H9 (cell line): ENCODE measurements around the gene AGA. TPM values are rescaled to one million over a fixed set of nuclear protein-coding genes. Genes with fewer than 3 reads are reported as not detected.

ENCODE experiments used
- DNase-seq: peaks from one replicate; pipeline ENCODE4 v3.0.0-alpha.2; 2017
- H2AFZ ChIP-seq: one replicate; pipeline ENCODE4 v1.6.1; 2013; ENCODE audit warnings: mild to moderate bottlenecking, low read length, control low read depth, moderate library complexity
- H2AK5ac ChIP-seq: 2 replicates; pipeline ENCODE4 v1.6.1; 2013; ENCODE audit warnings: low read length, control low read depth, mixed read lengths; ENCODE audit not compliant: insufficient read length
- H2BK120ac ChIP-seq: one replicate; pipeline ENCODE4 v1.6.1; 2013; ENCODE audit warnings: low read depth, mild to moderate bottlenecking, low read length, control low read depth, inconsistent platforms; ENCODE audit not compliant: poor library complexity, severe bottlenecking
- H2BK12ac ChIP-seq: 2 replicates; pipeline ENCODE4 v1.6.1; 2013; ENCODE audit warnings: low read length, control low read depth, mixed read lengths, low read depth; ENCODE audit not compliant: insufficient read length
- H2BK15ac ChIP-seq: 2 replicates; pipeline ENCODE4 v1.6.1; 2013; ENCODE audit warnings: low read depth, low read length, control low read depth
- H2BK20ac ChIP-seq: one replicate; pipeline ENCODE4 v1.6.1; 2013; ENCODE audit warnings: low read depth, mild to moderate bottlenecking, low read length, control low read depth, inconsistent platforms; ENCODE audit not compliant: poor library complexity, severe bottlenecking
- H2BK5ac ChIP-seq: 2 replicates; pipeline ENCODE4 v1.6.1; 2013; ENCODE audit warnings: low read length, control low read depth, mixed read lengths; ENCODE audit not compliant: insufficient read length
- H3K14ac ChIP-seq: 2 replicates; pipeline ENCODE4 v1.6.1; 2013; ENCODE audit warnings: low read length, control low read depth; ENCODE audit not compliant: insufficient read depth
- H3K18ac ChIP-seq: 2 replicates; pipeline ENCODE4 v1.6.1; 2013; ENCODE audit warnings: low read depth, mild to moderate bottlenecking, mixed read lengths, low read length, control low read depth; ENCODE audit not compliant: insufficient read length
- H3K23ac ChIP-seq: 2 replicates; pipeline ENCODE4 v1.6.1; 2013; ENCODE audit warnings: low read length, control low read depth, mixed read lengths, low read depth; ENCODE audit not compliant: insufficient read length
- H3K23me2 ChIP-seq: 2 replicates; pipeline ENCODE4 v1.6.1; 2013; ENCODE audit warnings: low read depth, mild to moderate bottlenecking, mixed read lengths, low read length, control low read depth; ENCODE audit not compliant: insufficient read length, poor library complexity, severe bottlenecking
- H3K27ac ChIP-seq: 2 replicates; pipeline ENCODE4 v1.5.1; 2013; ENCODE audit warnings: low read length, control low read depth, mixed read lengths, low read depth; ENCODE audit not compliant: insufficient read length
- H3K27me3 ChIP-seq: 2 replicates; pipeline ENCODE4 v1.6.1; 2013; ENCODE audit warnings: low read length, control low read depth, inconsistent platforms; ENCODE audit not compliant: insufficient read depth
- H3K4ac ChIP-seq: 2 replicates; pipeline ENCODE4 v1.6.1; 2013; ENCODE audit warnings: low read depth, mild to moderate bottlenecking, control low read depth, inconsistent platforms, low read length, moderate library complexity
- H3K4me1 ChIP-seq: 2 replicates; pipeline ENCODE4 v1.6.1; 2013; ENCODE audit warnings: low read length, control low read depth, inconsistent platforms; ENCODE audit not compliant: insufficient read depth
- H3K4me2 ChIP-seq: 2 replicates; pipeline ENCODE4 v1.6.1; 2013; ENCODE audit warnings: low read length, control low read depth, mixed read lengths; ENCODE audit not compliant: insufficient read length, insufficient read depth
- H3K56ac ChIP-seq: 2 replicates; pipeline ENCODE4 v1.6.1; 2013; ENCODE audit warnings: low read depth, mild to moderate bottlenecking, mixed read lengths, low read length, control low read depth; ENCODE audit not compliant: insufficient read length
- H3K79me1 ChIP-seq: 2 replicates; pipeline ENCODE4 v1.6.1; 2013; ENCODE audit warnings: low read depth, mild to moderate bottlenecking, moderate library complexity, low read length, control low read depth, inconsistent platforms; ENCODE audit not compliant: insufficient read depth, poor library complexity, severe bottlenecking
- H3K79me2 ChIP-seq: 2 replicates; pipeline ENCODE4 v1.6.1; 2013; ENCODE audit warnings: low read length, control low read depth, inconsistent platforms; ENCODE audit not compliant: insufficient read depth
- H3K9ac ChIP-seq: 2 replicates; pipeline ENCODE4 v1.6.1; 2013; ENCODE audit warnings: low read length, control low read depth, mixed read lengths; ENCODE audit not compliant: insufficient read length; ENCODE audit errors: extremely low read depth
- H3K9me3 ChIP-seq: one replicate; pipeline ENCODE4 v1.6.1; 2013; ENCODE audit warnings: low read depth, low read length, inconsistent platforms; ENCODE audit not compliant: control insufficient read depth
- H3T11ph ChIP-seq: one replicate; pipeline ENCODE4 v1.6.1; 2013; ENCODE audit warnings: mild to moderate bottlenecking, low read length, control low read depth, inconsistent platforms
- H4K20me1 ChIP-seq: one replicate; pipeline ENCODE4 v1.6.1; 2013; ENCODE audit not compliant: control insufficient read depth, insufficient read length, insufficient read depth
- H4K5ac ChIP-seq: 2 replicates; pipeline ENCODE4 v1.6.1; 2013; ENCODE audit warnings: low read depth, mild to moderate bottlenecking, mixed read lengths, low read length, control low read depth; ENCODE audit not compliant: insufficient read length
- H4K8ac ChIP-seq: replicated peaks from 2 replicates; pipeline ENCODE4 v1.6.1; 2013; ENCODE audit warnings: low read length, control low read depth, mixed read lengths, low read depth; ENCODE audit not compliant: insufficient read length
- H4K91ac ChIP-seq: 2 replicates; pipeline ENCODE4 v1.6.1; 2013; ENCODE audit warnings: low read depth, mild to moderate bottlenecking, moderate library complexity, mixed read lengths, low read length, control low read depth; ENCODE audit not compliant: insufficient read length
- H3K27ac Mint-ChIP-seq, 3 experiments: 2 replicates in 2 of 3; 3 replicates in 1 of 3; pipeline ENCODE4 v1.8.0; 2020 to 2021; ENCODE audit warnings: mixed read lengths in 3 of 3, mild to moderate bottlenecking in 1 of 3, moderate library complexity in 1 of 3
- H3K27me3 Mint-ChIP-seq: 2 replicates; pipeline ENCODE4 v1.8.0; 2021; ENCODE audit warnings: low read depth, mild to moderate bottlenecking, moderate library complexity, mixed read lengths
- H3K36me3 Mint-ChIP-seq, 3 experiments: 2 replicates in 2 of 3; 3 replicates in 1 of 3; pipeline ENCODE4 v1.8.0; 2020 to 2021; ENCODE audit warnings: low read depth in 3 of 3, mixed read lengths in 3 of 3; ENCODE audit not compliant: insufficient read depth in 1 of 3
- H3K4me1 Mint-ChIP-seq, 2 experiments: 2 replicates each; pipeline ENCODE4 v1.8.0; 2020; ENCODE audit warnings: mixed read lengths in 2 of 2
- H3K4me3 Mint-ChIP-seq, 2 experiments: 2 replicates in 1 of 2; 3 replicates in 1 of 2; pipeline ENCODE4 v1.8.0; 2020 to 2021; ENCODE audit warnings: mild to moderate bottlenecking in 2 of 2, mixed read lengths in 2 of 2, moderate library complexity in 1 of 2
- H3K9me3 Mint-ChIP-seq, 2 experiments: 2 replicates in 1 of 2; 3 replicates in 1 of 2; pipeline ENCODE4 v1.8.0; 2020; ENCODE audit warnings: mild to moderate bottlenecking in 2 of 2, mixed read lengths in 2 of 2, moderate library complexity in 1 of 2
- WGBS: extraction: QIAGEN DNeasy Blood & Tissue Kit; methylation state at CpG from one replicate; pipeline ENCODE4 v1.1.7; 2013; ENCODE audit warnings: missing lambda C conversion rate, low lambda C conversion rate, mixed read lengths; ENCODE audit not compliant: insufficient read length; ENCODE audit errors: extremely low coverage; 5-methylcytosine and 5-hydroxymethylcytosine counted together
- total RNA-seq: library from RNA; stranded (reverse); gene quantifications from 2 replicates; pipeline ENCODE4 v1.2.1, GENCODE V29; 2021
- TF ChIP-seq, protein P1 (sequence below): fragments of 200-600 bp; sonication (generic); conservative IDR thresholded peaks from 3 replicates; pipeline ENCODE4 v1.8.0; 2021; ENCODE audit warnings: antibody characterized with exemption, mild to moderate bottlenecking

Gene AGA
- total RNA-seq, 1 experiment from 2014 or later = 10.0 TPM

DNA sequence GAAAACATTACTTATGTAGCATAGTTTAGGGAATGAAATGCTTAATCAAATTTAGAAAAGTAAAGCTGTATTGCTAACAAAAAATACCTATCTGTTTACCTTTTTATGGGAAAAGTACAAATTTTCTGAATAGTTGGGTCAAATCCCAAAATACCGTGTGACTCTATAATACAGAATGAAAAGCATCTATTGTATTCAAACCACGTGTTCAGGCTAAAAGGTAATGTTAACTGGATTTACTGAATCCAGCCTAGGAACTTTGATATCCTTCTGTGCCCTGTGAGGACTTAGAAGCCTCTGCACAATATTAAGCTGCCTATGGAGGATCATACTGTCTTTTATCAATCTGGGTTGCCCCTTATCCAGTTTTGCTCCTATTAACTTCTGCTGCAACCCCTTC is 36.3 kb upstream of the AGA start:
- no peaks in the 10 kb centered on the region for H3K79me2 ChIP-seq
- H3K4me1 ChIP-seq = no peaks in the 10 kb centered on the region
- H3K23ac ChIP-seq = no peak overlapping the region
- H3K14ac ChIP-seq = no peak overlapping the region
- H3T11ph ChIP-seq = no peak overlapping the region
- no CpG with 5 or more reads among the region's 2 CpGs for WGBS
- H2BK15ac ChIP-seq = no peak overlapping the region
- no peak overlapping the region for H3K9ac ChIP-seq
- Mint-ChIP-seq H3K9me3 (no peaks in the 10 kb centered on the region), H3K4me1 (peaks cover 4 to 5% of the 10 kb centered on the region in 2 experiments), H3K27me3 (no peaks in the 10 kb centered on the region), H3K4me3 (no peak overlapping the region), H3K36me3 (no peaks in the 10 kb centered on the region), H3K27ac (no peak overlapping the region)
- DNase-seq = no peak
- no peaks in the 10 kb centered on the region for H4K20me1 ChIP-seq
- H3K9me3 ChIP-seq = no peaks in the 10 kb centered on the region
- no peak overlapping the region for H2AK5ac ChIP-seq
- no peak overlapping the region for H2BK12ac ChIP-seq
- H4K91ac ChIP-seq = no peak overlapping the region
- H2BK120ac ChIP-seq = no peak overlapping the region
- no peak overlapping the region for H2BK20ac ChIP-seq
- no peak overlapping the region for H3K18ac ChIP-seq
- no peak overlapping the region for H3K27ac ChIP-seq
- no peak overlapping the region for H3K4ac ChIP-seq
- TF ChIP-seq, protein P1, sequence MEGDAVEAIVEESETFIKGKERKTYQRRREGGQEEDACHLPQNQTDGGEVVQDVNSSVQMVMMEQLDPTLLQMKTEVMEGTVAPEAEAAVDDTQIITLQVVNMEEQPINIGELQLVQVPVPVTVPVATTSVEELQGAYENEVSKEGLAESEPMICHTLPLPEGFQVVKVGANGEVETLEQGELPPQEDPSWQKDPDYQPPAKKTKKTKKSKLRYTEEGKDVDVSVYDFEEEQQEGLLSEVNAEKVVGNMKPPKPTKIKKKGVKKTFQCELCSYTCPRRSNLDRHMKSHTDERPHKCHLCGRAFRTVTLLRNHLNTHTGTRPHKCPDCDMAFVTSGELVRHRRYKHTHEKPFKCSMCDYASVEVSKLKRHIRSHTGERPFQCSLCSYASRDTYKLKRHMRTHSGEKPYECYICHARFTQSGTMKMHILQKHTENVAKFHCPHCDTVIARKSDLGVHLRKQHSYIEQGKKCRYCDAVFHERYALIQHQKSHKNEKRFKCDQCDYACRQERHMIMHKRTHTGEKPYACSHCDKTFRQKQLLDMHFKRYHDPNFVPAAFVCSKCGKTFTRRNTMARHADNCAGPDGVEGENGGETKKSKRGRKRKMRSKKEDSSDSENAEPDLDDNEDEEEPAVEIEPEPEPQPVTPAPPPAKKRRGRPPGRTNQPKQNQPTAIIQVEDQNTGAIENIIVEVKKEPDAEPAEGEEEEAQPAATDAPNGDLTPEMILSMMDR = no peak
- no peak overlapping the region for H4K8ac ChIP-seq
- no peak overlapping the region for H2BK5ac ChIP-seq
- H3K27me3 ChIP-seq = no peaks in the 10 kb centered on the region
- H3K56ac ChIP-seq = no peak overlapping the region
- no peaks in the 10 kb centered on the region for H3K23me2 ChIP-seq
- H2AFZ ChIP-seq = no peak overlapping the region
- H3K79me1 ChIP-seq = no peaks in the 10 kb centered on the region
- no peak overlapping the region for H4K5ac ChIP-seq
- H3K4me2 ChIP-seq = no peak overlapping the region
